ENCODE data around the gene GATA2. TPM values are rescaled to one million over a fixed set of nuclear protein-coding genes. Genes with fewer than 3 reads are reported as not detected.

Gene GATA2
- total and polyA plus RNA-seq, 2 of the 8 experiments (the other 6 are each of a cell fraction or from before 2014, with no cell fraction given), result 0.03 to 0.30 TPM

DNA sequence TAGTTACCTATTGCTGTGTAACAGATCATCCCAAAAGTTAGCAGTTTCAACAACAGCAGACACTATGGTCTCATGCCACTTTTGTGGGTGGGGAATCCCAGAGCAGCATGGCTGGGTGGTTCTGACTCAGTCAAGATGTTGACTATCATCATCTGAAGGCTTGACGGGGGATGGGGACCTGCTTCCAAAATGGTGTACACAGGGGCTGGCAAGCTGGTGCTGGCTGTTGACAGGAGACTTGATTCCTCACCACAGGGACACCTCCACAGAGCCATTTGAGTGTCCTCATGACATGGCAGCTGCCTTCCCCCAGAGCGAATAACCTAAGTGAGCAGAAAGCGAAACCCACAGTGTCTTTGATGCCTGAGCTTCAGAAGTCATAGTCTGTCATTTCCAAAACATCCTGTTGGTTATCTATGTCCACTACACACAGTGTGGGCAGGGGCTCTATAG is 45.4 kb downstream of the GATA2 start (continued):
- TF ChIP-seq, protein P1, sequence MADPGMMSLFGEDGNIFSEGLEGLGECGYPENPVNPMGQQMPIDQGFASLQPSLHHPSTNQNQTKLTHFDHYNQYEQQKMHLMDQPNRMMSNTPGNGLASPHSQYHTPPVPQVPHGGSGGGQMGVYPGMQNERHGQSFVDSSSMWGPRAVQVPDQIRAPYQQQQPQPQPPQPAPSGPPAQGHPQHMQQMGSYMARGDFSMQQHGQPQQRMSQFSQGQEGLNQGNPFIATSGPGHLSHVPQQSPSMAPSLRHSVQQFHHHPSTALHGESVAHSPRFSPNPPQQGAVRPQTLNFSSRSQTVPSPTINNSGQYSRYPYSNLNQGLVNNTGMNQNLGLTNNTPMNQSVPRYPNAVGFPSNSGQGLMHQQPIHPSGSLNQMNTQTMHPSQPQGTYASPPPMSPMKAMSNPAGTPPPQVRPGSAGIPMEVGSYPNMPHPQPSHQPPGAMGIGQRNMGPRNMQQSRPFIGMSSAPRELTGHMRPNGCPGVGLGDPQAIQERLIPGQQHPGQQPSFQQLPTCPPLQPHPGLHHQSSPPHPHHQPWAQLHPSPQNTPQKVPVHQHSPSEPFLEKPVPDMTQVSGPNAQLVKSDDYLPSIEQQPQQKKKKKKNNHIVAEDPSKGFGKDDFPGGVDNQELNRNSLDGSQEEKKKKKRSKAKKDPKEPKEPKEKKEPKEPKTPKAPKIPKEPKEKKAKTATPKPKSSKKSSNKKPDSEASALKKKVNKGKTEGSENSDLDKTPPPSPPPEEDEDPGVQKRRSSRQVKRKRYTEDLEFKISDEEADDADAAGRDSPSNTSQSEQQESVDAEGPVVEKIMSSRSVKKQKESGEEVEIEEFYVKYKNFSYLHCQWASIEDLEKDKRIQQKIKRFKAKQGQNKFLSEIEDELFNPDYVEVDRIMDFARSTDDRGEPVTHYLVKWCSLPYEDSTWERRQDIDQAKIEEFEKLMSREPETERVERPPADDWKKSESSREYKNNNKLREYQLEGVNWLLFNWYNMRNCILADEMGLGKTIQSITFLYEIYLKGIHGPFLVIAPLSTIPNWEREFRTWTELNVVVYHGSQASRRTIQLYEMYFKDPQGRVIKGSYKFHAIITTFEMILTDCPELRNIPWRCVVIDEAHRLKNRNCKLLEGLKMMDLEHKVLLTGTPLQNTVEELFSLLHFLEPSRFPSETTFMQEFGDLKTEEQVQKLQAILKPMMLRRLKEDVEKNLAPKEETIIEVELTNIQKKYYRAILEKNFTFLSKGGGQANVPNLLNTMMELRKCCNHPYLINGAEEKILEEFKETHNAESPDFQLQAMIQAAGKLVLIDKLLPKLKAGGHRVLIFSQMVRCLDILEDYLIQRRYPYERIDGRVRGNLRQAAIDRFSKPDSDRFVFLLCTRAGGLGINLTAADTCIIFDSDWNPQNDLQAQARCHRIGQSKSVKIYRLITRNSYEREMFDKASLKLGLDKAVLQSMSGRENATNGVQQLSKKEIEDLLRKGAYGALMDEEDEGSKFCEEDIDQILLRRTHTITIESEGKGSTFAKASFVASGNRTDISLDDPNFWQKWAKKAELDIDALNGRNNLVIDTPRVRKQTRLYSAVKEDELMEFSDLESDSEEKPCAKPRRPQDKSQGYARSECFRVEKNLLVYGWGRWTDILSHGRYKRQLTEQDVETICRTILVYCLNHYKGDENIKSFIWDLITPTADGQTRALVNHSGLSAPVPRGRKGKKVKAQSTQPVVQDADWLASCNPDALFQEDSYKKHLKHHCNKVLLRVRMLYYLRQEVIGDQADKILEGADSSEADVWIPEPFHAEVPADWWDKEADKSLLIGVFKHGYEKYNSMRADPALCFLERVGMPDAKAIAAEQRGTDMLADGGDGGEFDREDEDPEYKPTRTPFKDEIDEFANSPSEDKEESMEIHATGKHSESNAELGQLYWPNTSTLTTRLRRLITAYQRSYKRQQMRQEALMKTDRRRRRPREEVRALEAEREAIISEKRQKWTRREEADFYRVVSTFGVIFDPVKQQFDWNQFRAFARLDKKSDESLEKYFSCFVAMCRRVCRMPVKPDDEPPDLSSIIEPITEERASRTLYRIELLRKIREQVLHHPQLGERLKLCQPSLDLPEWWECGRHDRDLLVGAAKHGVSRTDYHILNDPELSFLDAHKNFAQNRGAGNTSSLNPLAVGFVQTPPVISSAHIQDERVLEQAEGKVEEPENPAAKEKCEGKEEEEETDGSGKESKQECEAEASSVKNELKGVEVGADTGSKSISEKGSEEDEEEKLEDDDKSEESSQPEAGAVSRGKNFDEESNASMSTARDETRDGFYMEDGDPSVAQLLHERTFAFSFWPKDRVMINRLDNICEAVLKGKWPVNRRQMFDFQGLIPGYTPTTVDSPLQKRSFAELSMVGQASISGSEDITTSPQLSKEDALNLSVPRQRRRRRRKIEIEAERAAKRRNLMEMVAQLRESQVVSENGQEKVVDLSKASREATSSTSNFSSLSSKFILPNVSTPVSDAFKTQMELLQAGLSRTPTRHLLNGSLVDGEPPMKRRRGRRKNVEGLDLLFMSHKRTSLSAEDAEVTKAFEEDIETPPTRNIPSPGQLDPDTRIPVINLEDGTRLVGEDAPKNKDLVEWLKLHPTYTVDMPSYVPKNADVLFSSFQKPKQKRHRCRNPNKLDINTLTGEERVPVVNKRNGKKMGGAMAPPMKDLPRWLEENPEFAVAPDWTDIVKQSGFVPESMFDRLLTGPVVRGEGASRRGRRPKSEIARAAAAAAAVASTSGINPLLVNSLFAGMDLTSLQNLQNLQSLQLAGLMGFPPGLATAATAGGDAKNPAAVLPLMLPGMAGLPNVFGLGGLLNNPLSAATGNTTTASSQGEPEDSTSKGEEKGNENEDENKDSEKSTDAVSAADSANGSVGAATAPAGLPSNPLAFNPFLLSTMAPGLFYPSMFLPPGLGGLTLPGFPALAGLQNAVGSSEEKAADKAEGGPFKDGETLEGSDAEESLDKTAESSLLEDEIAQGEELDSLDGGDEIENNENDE (IDR thresholded peaks at IDR 0.05; ENCODE audit: insufficient replicate concordance, low read length), result no peak
- no peak for TF ChIP-seq EZH2 (IDR thresholded peaks at IDR 0.05; ENCODE audit: low read depth, low read length, severe bottlenecking)
- no peak for TF ChIP-seq CBX8 (IDR thresholded peaks at IDR 0.05; ENCODE audit: borderline replicate concordance, low read depth, low read length)
- no peak for TF ChIP-seq SIRT6 (IDR thresholded peaks at IDR 0.05; ENCODE audit: low read length)
- TF ChIP-seq TAF7 (optimal IDR thresholded peaks at IDR 0.05; ENCODE audit: borderline replicate concordance, low read depth, low read length), result no peak
- TF ChIP-seq CTBP2 (IDR thresholded peaks at IDR 0.05; ENCODE audit: borderline replicate concordance, insufficient read depth, insufficient read length, low read length), result no peak
- TF ChIP-seq, protein P2, sequence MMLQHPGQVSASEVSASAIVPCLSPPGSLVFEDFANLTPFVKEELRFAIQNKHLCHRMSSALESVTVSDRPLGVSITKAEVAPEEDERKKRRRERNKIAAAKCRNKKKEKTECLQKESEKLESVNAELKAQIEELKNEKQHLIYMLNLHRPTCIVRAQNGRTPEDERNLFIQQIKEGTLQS (IDR thresholded peaks at IDR 0.05; ENCODE audit: insufficient read depth, low read depth, low read length), result no peak
- TF ChIP-seq RBBP5 (IDR thresholded peaks at IDR 0.05; ENCODE audit: borderline replicate concordance, low read depth, low read length), result no peak
- no peak for TF ChIP-seq TCF12 (IDR thresholded peaks at IDR 0.05; ENCODE audit: low read depth, low read length)
- TF ChIP-seq GABPA (IDR thresholded peaks at IDR 0.05; ENCODE audit: borderline replicate concordance, insufficient read depth, low read length), result no peak
- no peak for TF ChIP-seq POLR2AphosphoS5 (IDR thresholded peaks at IDR 0.05; ENCODE audit: low read depth, low read length)
